ENCODE measurements around the gene PLEKHD1. TPM values are rescaled to one million over a fixed set of nuclear protein-coding genes. Genes with fewer than 3 reads are reported as not detected.

PLEKHD1 gene
- total RNA-seq, 2 experiments from 2014 or later = 0.47 to 0.63 TPM

DNA sequence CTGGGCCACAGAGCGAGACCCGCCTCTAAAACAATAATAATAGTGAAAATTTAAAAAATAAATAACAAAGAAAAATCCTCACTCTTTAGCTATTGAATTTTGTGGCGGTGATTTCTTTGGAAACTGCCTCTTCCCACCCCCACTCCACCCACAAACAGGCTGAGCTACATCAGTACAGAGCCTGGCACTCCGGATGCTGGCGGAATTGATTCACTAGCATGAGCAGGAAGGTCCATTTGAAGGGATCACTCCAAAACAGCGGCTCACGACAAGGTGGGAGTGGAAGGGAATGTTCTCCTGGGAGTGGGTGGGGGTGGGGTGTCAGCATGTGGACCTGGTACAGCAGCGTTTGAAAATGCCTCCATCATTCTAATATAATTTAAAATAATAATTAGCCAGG is 64.0 kb downstream of the PLEKHD1 start:
- Histone ChIP-seq H3K27me3 (ENCODE audit: control insufficient read depth in 1 of 2, insufficient read depth in 2 of 2, low read length in 2 of 2) (peaks cover 15 to 16% of the 10 kb centered on the region in 2 experiments), H3K36me3 (ENCODE audit: insufficient read depth, low read length) (no peaks in the 10 kb centered on the region), H3K9me3 (ENCODE audit: control insufficient read depth in 1 of 2, insufficient read depth in 1 of 2, low read length in 2 of 2) (no peaks in the 10 kb centered on the region), H3K4me1 (ENCODE audit: insufficient read depth, low read length) (peaks cover 13% of the 10 kb centered on the region), H3K27ac (ENCODE audit: low read depth in 1 of 2, low read length in 2 of 2) (no peak overlapping the region), H3K4me3 (ENCODE audit: low read length) (no peak overlapping the region)
- Mint-ChIP-seq H3K4me3 (no peak overlapping the region), H3K9me3 (no peaks in the 10 kb centered on the region), H3K27me3 (peaks cover 77% of the 10 kb centered on the region), H3K36me3 (ENCODE audit: low read depth) (no peaks in the 10 kb centered on the region), H3K27ac (no peak overlapping the region), H3K4me1 (ENCODE audit: low read depth) (peaks cover 6% of the 10 kb centered on the region)
- POLR2A ChIA-PET = no interaction called here
- ATAC-seq (ENCODE audit: poor library complexity) = no peak
- no peak for DNase-seq
- intact Hi-C loops (cut with DNase I, micrococcal nuclease) = no loop called here
- TF ChIP-seq, protein P1, sequence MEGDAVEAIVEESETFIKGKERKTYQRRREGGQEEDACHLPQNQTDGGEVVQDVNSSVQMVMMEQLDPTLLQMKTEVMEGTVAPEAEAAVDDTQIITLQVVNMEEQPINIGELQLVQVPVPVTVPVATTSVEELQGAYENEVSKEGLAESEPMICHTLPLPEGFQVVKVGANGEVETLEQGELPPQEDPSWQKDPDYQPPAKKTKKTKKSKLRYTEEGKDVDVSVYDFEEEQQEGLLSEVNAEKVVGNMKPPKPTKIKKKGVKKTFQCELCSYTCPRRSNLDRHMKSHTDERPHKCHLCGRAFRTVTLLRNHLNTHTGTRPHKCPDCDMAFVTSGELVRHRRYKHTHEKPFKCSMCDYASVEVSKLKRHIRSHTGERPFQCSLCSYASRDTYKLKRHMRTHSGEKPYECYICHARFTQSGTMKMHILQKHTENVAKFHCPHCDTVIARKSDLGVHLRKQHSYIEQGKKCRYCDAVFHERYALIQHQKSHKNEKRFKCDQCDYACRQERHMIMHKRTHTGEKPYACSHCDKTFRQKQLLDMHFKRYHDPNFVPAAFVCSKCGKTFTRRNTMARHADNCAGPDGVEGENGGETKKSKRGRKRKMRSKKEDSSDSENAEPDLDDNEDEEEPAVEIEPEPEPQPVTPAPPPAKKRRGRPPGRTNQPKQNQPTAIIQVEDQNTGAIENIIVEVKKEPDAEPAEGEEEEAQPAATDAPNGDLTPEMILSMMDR (IDR thresholded peaks at IDR 0.05) = no peak
- CTCF ChIA-PET = interaction anchor here (0.8 to 1.1 kb wide), 2 partner anchors 19 to 243 kb away, joined by 3 read pairs; no protein-coding TSS in a partner anchor

DNA sequence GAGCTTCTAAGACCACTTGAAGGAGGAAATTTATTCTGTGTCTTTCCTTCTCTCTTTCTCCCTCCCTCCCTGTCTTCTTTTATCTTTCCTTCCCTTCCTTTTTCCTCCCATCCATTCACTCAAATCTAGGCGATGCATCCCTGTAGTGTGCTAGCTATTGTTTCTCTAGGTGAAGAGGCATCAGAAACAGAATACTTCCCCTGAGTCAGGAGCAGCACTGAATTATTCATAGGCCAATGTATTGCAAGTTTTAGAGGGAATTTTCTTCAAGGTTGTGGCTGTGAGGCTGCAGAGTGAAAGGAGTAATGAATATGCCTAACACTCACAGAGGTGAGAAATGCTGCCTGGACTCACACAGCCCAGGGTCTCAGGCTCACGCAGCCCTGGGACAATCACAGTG is 67.0 kb downstream of the PLEKHD1 start:
- ATAC-seq (ENCODE audit: poor library complexity) (no peak), DNase-seq (no peak)
- intact Hi-C loops (cut with DNase I, micrococcal nuclease) = no loop called here
- Histone ChIP-seq H3K36me3 (ENCODE audit: insufficient read depth, low read length) (no peaks in the 10 kb centered on the region), H3K4me1 (ENCODE audit: insufficient read depth, low read length) (peaks cover 5% of the 10 kb centered on the region), H3K4me3 (ENCODE audit: low read length) (no peak overlapping the region), H3K9me3 (ENCODE audit: control insufficient read depth in 1 of 2, insufficient read depth in 1 of 2, low read length in 2 of 2) (no peaks in the 10 kb centered on the region), H3K27ac (ENCODE audit: low read depth in 1 of 2, low read length in 2 of 2) (no peak overlapping the region), H3K27me3 (ENCODE audit: control insufficient read depth in 1 of 2, insufficient read depth in 2 of 2, low read length in 2 of 2) (peaks cover 16 to 17% of the 10 kb centered on the region in 2 experiments)
- no peak overlapping the region for H3K4me3 Mint-ChIP-seq
- H3K4me1 Mint-ChIP-seq (ENCODE audit: low read depth) = peaks cover 4% of the 10 kb centered on the region
- H3K27ac Mint-ChIP-seq = no peak overlapping the region
- TF ChIP-seq, protein P1 (IDR thresholded peaks at IDR 0.05) = no peak
- POLR2A ChIA-PET = no interaction called here
- H3K27me3 Mint-ChIP-seq = peaks cover 61% of the 10 kb centered on the region
- no peaks in the 10 kb centered on the region for H3K36me3 Mint-ChIP-seq (ENCODE audit: low read depth)
- no peaks in the 10 kb centered on the region for H3K9me3 Mint-ChIP-seq
- CTCF ChIA-PET = no interaction called here

DNA sequence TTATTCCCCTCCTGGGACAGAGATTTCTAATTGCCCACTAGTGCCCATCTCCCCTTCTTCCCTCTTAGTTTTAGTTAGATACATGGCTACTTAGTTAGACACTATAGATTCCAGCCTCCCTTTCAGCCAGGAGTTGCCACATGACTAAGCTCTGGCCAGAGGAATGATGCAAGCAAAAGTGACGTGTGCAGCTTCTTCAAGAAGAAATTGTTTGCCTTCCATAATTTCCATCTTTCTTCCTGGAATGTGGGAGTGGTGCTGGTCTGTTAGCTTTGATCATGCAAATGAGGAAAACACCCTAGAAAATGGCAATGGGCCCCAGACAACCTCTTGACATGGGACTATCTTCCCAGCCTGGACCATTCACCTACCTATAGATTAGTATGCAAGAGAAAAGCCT is 68.7 kb downstream of the PLEKHD1 start:
- no peak overlapping the region for H3K27ac Mint-ChIP-seq
- no peak for ATAC-seq (ENCODE audit: poor library complexity)
- H3K27ac ChIP-seq (ENCODE audit: low read depth in 1 of 2, low read length in 2 of 2) = no peak overlapping the region
- intact Hi-C loops (cut with DNase I, micrococcal nuclease) = no loop called here
- DNase-seq = peak in 2 of 14 experiments; percentile 31 to 35
- H3K9me3 ChIP-seq (ENCODE audit: control insufficient read depth in 1 of 2, insufficient read depth in 1 of 2, low read length in 2 of 2) = no peaks in the 10 kb centered on the region
- no peaks in the 10 kb centered on the region for H3K36me3 ChIP-seq (ENCODE audit: insufficient read depth, low read length)
- no peaks in the 10 kb centered on the region for H3K4me1 Mint-ChIP-seq (ENCODE audit: low read depth)
- TF ChIP-seq, protein P1 (IDR thresholded peaks at IDR 0.05) = no peak
- peaks cover 15% of the 10 kb centered on the region in 2 experiments for H3K27me3 ChIP-seq (ENCODE audit: control insufficient read depth in 1 of 2, insufficient read depth in 2 of 2, low read length in 2 of 2)
- ChIA-PET CTCF (no interaction called here), POLR2A (no interaction called here)
- H3K9me3 Mint-ChIP-seq = no peaks in the 10 kb centered on the region
- no peaks in the 10 kb centered on the region for H3K36me3 Mint-ChIP-seq (ENCODE audit: low read depth)
- no peak overlapping the region for H3K4me3 Mint-ChIP-seq
- no peaks in the 10 kb centered on the region for H3K4me1 ChIP-seq (ENCODE audit: insufficient read depth, low read length)
- H3K27me3 Mint-ChIP-seq = peaks cover 48% of the 10 kb centered on the region
- no peak overlapping the region for H3K4me3 ChIP-seq (ENCODE audit: low read length)
